Upper lobe of left lung (tissue), 6 donors: ENCODE measurements around the gene UXS1. TPM values are rescaled to one million over a fixed set of nuclear protein-coding genes. Genes with fewer than 3 reads are reported as not detected.
A peak's percentile ranks its signal among the peaks of the same experiment; 100 is the strongest.

Experiments
- ATAC-seq, 2 donors: fragments of 200-7000 bp; cut with Tn5 transposase; one replicate each; pipeline ENCODE4 v1.9.1; 2022; ENCODE audit warnings: mild to moderate bottlenecking in 2 of 2, moderate library complexity in 2 of 2; ENCODE audit not compliant: low FRiP score in 2 of 2
- DNase-seq, 2 donors: peaks; one replicate each; pipeline ENCODE4 v3.0.0-alpha.2; 2019 to 2020
- H3K27ac ChIP-seq, 4 donors: fragments of 200-600 bp; sonication (generic); one replicate each; pipeline ENCODE4 v1.5.1; 2016 to 2019
- H3K27me3 ChIP-seq, 4 donors: fragments of 200-600 bp; sonication (generic); one replicate each; pipeline ENCODE4 v1.5.1; 2017 to 2019
- H3K36me3 ChIP-seq, 4 donors: fragments of 200-600 bp; sonication (generic); one replicate each; pipeline ENCODE4 v1.5.1; 2016 to 2019
- H3K4me1 ChIP-seq, 4 donors: fragments of 200-600 bp; sonication (generic); one replicate each; pipeline ENCODE4 v1.5.1; 2018 to 2019
- H3K4me3 ChIP-seq, 4 donors: fragments of 200-600 bp; sonication (generic); one replicate each; pipeline ENCODE4 v1.5.1; 2017 to 2019; ENCODE audit warnings: mild to moderate bottlenecking in 2 of 4, moderate library complexity in 1 of 4
- H3K9me3 ChIP-seq, 4 donors: fragments of 200-600 bp; sonication (generic); one replicate each; pipeline ENCODE4 v1.5.1; 2018 to 2019
- CTCF ChIP-seq, 6 experiments: fragments of 450-650 bp in 4 of 6; fragments of 200-600 bp in 2 of 6; sonication (generic) in 2 of 6; IDR thresholded peaks; one replicate each; pipeline ENCODE4 v1.5.1; 2016 to 2019; ENCODE audit warnings: antibody characterized with exemption in 6 of 6
- EP300 ChIP-seq, 4 donors: sonication (generic); formaldehyde crosslinking; IDR thresholded peaks; one replicate each; pipeline ENCODE4 v1.5.1; 2017; ENCODE audit warnings: antibody characterized with exemption in 4 of 4, control low read depth in 2 of 4
- POLR2A ChIP-seq, 4 donors: fragments of 450-650 bp; IDR thresholded peaks; one replicate each; pipeline ENCODE4 v1.5.1; 2016 to 2017; ENCODE audit warnings: antibody characterized with exemption in 4 of 4, mild to moderate bottlenecking in 2 of 4
- POLR2AphosphoS5 ChIP-seq, 2 donors: sonication (generic); formaldehyde crosslinking; IDR thresholded peaks; one replicate each; pipeline ENCODE4 v1.5.1; 2017; ENCODE audit warnings: antibody characterized with exemption in 2 of 2
- WGBS, 2 donors: methylation state at CpG; one replicate each; pipeline ENCODE4 v1.1.5; 2017 to 2018; 5-methylcytosine and 5-hydroxymethylcytosine counted together
- total RNA-seq, 6 donors: library from RNA; depleted of rRNA in 4 of 6; stranded (reverse); fragments of >200 nt in 4 of 6; gene quantifications; one replicate each; pipeline versions ENCODE4 v1.1.0 to v1.2.1, GENCODE V29; 2016 to 2021
- donor health status: DM: no; HTN: no; CAD: no; lungs with moderate emphysema.
- donor health status: DM: no; HTN: yes; CAD: no; lungs with severe emphysema.

UXS1 gene
- total RNA-seq, 6 donors from 2014 or later, result 53.1 to 183 (median 93.5) TPM

- Histone ChIP-seq H3K36me3 (no peaks in the 10 kb centered on the region), H3K4me1 (peaks cover 4 to 14% (median 12%) of the 10 kb centered on the region in 4 donors), H3K27ac (no peak overlapping the region), H3K9me3 (no peaks in the 10 kb centered on the region), H3K27me3 (peaks cover 0 to 9% (median 6%) of the 10 kb centered on the region in 4 donors), H3K4me3 (no peak overlapping the region)
- TF ChIP-seq POLR2AphosphoS5 (IDR thresholded peaks at IDR 0.05), result no peak
- TF ChIP-seq POLR2A (IDR thresholded peaks at IDR 0.05), result no peak
- no peak for TF ChIP-seq CTCF (IDR thresholded peaks at IDR 0.05)
- TF ChIP-seq EP300 (IDR thresholded peaks at IDR 0.05), result no peak
- DNase-seq (no peak), ATAC-seq (no peak)
- WGBS, 2 donors, result 67 to 70% methylated on average over 4 of the region's 4 CpGs
These were observed 125.7 kb downstream of the UXS1 start for GRCh38 chr2:106068451-106068850.

- Histone ChIP-seq H3K36me3 (no peaks in the 10 kb centered on the region), H3K9me3 (no peaks in the 10 kb centered on the region), H3K4me3 (peak overlapping the region in 3 of 4 donors; percentile 36 to 51 (median 47)), H3K27ac (peak overlapping the region in 1 of 4 donors; percentile 21), H3K27me3 (peaks cover 0 to 9% (median 6%) of the 10 kb centered on the region in 4 donors), H3K4me1 (peaks cover 4 to 14% (median 12%) of the 10 kb centered on the region in 4 donors)
- TF ChIP-seq POLR2AphosphoS5 (IDR thresholded peaks at IDR 0.05) (no peak), POLR2A (IDR thresholded peaks at IDR 0.05) (no peak)
- ATAC-seq, result no peak
- 51 to 53% methylated on average over 18 to 25 of the region's 26 CpGs for WGBS, 2 donors
- DNase-seq, result no peak
These were observed 127.9 kb downstream of the UXS1 start for GRCh38 chr2:106065983-106066820.

GRCh38 chr2:106065268-106065982 is 128.7 kb downstream of the UXS1 start:
- Histone ChIP-seq H3K4me3 (peak overlapping the region in 3 of 4 donors; percentile 36 to 51 (median 47)), H3K4me1 (peaks cover 4 to 14% (median 12%) of the 10 kb centered on the region in 4 donors), H3K27me3 (peaks cover 0 to 9% (median 6%) of the 10 kb centered on the region in 4 donors), H3K9me3 (no peaks in the 10 kb centered on the region), H3K27ac (peak overlapping the region in 2 of 4 donors; percentile 4 to 21), H3K36me3 (no peaks in the 10 kb centered on the region)
- WGBS, 2 donors, result 11 to 27% methylated on average over 11 to 28 of the region's 68 CpGs
- peak in 1 of 2 donors; percentile 89 for DNase-seq
- peak in 1 of 2 donors; percentile 60 for ATAC-seq
- no peak for TF ChIP-seq CTCF (IDR thresholded peaks at IDR 0.05)
- TF ChIP-seq EP300 (IDR thresholded peaks at IDR 0.05), result no peak
- TF ChIP-seq POLR2A (IDR thresholded peaks at IDR 0.05), result no peak
- no peak for TF ChIP-seq POLR2AphosphoS5 (IDR thresholded peaks at IDR 0.05)

GRCh38 chr2:106063181-106063580 is 130.9 kb downstream of the UXS1 start:
- H3K27me3 ChIP-seq, result peaks cover 0 to 9% (median 6%) of the 10 kb centered on the region in 4 donors
- 74 to 80% methylated on average over 5 of the region's 5 CpGs for WGBS, 2 donors
- no peak overlapping the region for H3K4me3 ChIP-seq
- DNase-seq, result no peak
- no peak for ATAC-seq
- no peaks in the 10 kb centered on the region for H3K36me3 ChIP-seq
- TF ChIP-seq EP300 (IDR thresholded peaks at IDR 0.05) (no peak), POLR2A (IDR thresholded peaks at IDR 0.05) (no peak), POLR2AphosphoS5 (IDR thresholded peaks at IDR 0.05) (no peak), CTCF (IDR thresholded peaks at IDR 0.05) (no peak)
- no peaks in the 10 kb centered on the region for H3K9me3 ChIP-seq
- H3K27ac ChIP-seq, result no peak overlapping the region
- peaks cover 4 to 14% (median 12%) of the 10 kb centered on the region in 4 donors for H3K4me1 ChIP-seq

- Histone ChIP-seq H3K36me3 (no peaks in the 10 kb centered on the region), H3K4me1 (peaks cover 4 to 14% (median 12%) of the 10 kb centered on the region in 4 donors), H3K27me3 (peaks cover 0 to 9% (median 6%) of the 10 kb centered on the region in 4 donors), H3K27ac (no peak overlapping the region), H3K4me3 (no peak overlapping the region), H3K9me3 (no peaks in the 10 kb centered on the region)
- WGBS, 2 donors, result 87 to 91% methylated on average over 5 of the region's 5 CpGs
- TF ChIP-seq CTCF (IDR thresholded peaks at IDR 0.05) (no peak), POLR2A (IDR thresholded peaks at IDR 0.05) (no peak), POLR2AphosphoS5 (IDR thresholded peaks at IDR 0.05) (no peak), EP300 (IDR thresholded peaks at IDR 0.05) (no peak)
- no peak for DNase-seq
- ATAC-seq, result peak in 1 of 2 donors; percentile 32
These were observed 131.5 kb downstream of the UXS1 start for GRCh38 chr2:106062627-106063026.
